RWPE2 (cell line): ENCODE results near the gene NALCN.

Experiments
- ATAC-seq: fragments of 200-7000 bp; cut with Tn5 transposase; 3 replicates; pipeline ENCODE4 v1.9.1; 2021; ENCODE audit warnings: low read depth
- DNase-seq: peaks from one replicate; pipeline ENCODE4 v3.0.0-alpha.2; 2020; ENCODE audit warnings: low spot score
- H3K27ac ChIP-seq: fragments of 450-650 bp; 2 replicates; pipeline ENCODE4 v1.5.1; 2017; ENCODE audit warnings: mild to moderate bottlenecking; ENCODE audit not compliant: poor library complexity, severe bottlenecking
- H3K27me3 ChIP-seq: fragments of 250-450 bp; sonication (Bioruptor Pico); 2 replicates; pipeline ENCODE4 v1.5.1; 2021; ENCODE audit warnings: mild to moderate bottlenecking, moderate library complexity; ENCODE audit not compliant: insufficient read depth, poor library complexity, severe bottlenecking
- H3K36me3 ChIP-seq: fragments of 250-450 bp; sonication (Bioruptor Pico); 2 replicates; pipeline ENCODE4 v1.5.1; 2020; ENCODE audit warnings: low read depth, mild to moderate bottlenecking, moderate library complexity
- H3K4me1 ChIP-seq: fragments of 250-450 bp; sonication (Bioruptor Pico); 2 replicates; pipeline ENCODE4 v1.5.1; 2021; ENCODE audit warnings: mild to moderate bottlenecking, moderate library complexity; ENCODE audit not compliant: insufficient read depth, poor library complexity, severe bottlenecking
- H3K4me3 ChIP-seq: fragments of 250-450 bp; sonication (Bioruptor Pico); 2 replicates; pipeline ENCODE4 v1.5.1; 2021; ENCODE audit warnings: mild to moderate bottlenecking, moderate library complexity; ENCODE audit not compliant: severe bottlenecking
- H3K9me3 ChIP-seq: fragments of 250-450 bp; sonication (Bioruptor Pico); 2 replicates; pipeline ENCODE4 v1.5.1; 2021; ENCODE audit warnings: mild to moderate bottlenecking, moderate library complexity; ENCODE audit not compliant: severe bottlenecking
- TF ChIP-seq, protein P1 (sequence below): fragments of 450-650 bp; IDR thresholded peaks from one replicate; pipeline ENCODE4 v1.5.1; 2017; ENCODE audit warnings: mild to moderate bottlenecking, moderate library complexity; ENCODE audit not compliant: poor library complexity, severe bottlenecking

Gene NALCN

DNA sequence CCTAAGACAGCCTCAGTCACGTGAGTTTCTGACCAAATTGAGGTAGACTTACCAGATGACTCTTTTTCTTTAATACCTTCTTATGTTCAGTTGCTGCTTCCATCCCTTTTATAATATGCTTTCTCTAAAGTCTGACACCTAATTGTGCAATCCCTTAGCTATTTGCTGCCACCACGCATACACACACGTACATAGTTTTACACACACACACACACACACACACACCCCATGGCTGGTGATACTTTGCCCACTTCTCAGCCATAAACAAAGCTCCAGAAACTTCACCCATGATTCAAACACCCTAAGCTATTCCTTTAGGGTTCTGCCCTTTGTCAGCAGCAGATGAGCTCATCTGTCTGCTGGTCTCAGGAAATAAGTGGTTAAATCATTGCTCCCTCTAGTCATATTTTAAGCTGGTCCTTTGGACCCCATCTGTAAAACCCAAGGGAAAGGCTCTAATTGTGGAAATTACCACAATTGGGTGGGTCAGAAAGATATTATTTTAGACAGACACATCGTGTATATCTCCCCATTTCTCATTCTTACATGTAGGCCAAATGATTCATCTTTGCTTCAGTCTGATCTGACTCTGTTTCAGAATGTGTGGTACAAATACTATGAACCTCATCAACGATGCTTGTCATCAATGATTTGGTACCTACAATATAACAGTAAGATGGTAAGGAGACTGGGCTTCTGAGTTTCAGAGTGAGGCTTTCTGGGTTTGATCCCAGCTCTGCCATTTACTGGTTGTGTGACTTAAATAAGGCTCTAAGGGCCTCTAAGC, 69.2 kb downstream of the NALCN start:
- ATAC-seq, result no peak
- H3K36me3 ChIP-seq, result no peaks in the 10 kb centered on the region
- no peak overlapping the region for H3K4me3 ChIP-seq
- H3K9me3 ChIP-seq, result no peaks in the 10 kb centered on the region
- no peak overlapping the region for H3K27ac ChIP-seq
- H3K27me3 ChIP-seq, result no peaks in the 10 kb centered on the region
- no peaks in the 10 kb centered on the region for H3K4me1 ChIP-seq
- TF ChIP-seq, protein P1, sequence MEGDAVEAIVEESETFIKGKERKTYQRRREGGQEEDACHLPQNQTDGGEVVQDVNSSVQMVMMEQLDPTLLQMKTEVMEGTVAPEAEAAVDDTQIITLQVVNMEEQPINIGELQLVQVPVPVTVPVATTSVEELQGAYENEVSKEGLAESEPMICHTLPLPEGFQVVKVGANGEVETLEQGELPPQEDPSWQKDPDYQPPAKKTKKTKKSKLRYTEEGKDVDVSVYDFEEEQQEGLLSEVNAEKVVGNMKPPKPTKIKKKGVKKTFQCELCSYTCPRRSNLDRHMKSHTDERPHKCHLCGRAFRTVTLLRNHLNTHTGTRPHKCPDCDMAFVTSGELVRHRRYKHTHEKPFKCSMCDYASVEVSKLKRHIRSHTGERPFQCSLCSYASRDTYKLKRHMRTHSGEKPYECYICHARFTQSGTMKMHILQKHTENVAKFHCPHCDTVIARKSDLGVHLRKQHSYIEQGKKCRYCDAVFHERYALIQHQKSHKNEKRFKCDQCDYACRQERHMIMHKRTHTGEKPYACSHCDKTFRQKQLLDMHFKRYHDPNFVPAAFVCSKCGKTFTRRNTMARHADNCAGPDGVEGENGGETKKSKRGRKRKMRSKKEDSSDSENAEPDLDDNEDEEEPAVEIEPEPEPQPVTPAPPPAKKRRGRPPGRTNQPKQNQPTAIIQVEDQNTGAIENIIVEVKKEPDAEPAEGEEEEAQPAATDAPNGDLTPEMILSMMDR, result no peak
- no peak for DNase-seq

DNA sequence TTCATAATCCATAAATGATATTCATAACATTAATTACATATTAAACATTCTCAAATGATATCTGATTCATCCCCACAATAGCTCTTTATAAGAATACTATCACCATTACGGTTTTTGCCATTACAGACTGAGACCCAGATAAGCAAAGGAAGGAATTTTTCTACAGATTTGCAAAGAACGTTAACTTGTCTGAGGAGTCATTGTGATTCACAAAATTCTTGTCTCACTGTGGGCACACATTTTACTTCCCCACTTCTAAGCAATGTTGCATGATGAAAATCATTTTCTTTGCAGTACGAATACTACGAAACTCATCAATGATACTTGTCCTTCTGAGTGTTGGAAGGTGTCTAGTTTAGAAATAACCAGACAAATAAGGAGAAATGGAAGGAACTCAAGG, 70.1 kb downstream of the NALCN start:
- no peak for ATAC-seq

DNA sequence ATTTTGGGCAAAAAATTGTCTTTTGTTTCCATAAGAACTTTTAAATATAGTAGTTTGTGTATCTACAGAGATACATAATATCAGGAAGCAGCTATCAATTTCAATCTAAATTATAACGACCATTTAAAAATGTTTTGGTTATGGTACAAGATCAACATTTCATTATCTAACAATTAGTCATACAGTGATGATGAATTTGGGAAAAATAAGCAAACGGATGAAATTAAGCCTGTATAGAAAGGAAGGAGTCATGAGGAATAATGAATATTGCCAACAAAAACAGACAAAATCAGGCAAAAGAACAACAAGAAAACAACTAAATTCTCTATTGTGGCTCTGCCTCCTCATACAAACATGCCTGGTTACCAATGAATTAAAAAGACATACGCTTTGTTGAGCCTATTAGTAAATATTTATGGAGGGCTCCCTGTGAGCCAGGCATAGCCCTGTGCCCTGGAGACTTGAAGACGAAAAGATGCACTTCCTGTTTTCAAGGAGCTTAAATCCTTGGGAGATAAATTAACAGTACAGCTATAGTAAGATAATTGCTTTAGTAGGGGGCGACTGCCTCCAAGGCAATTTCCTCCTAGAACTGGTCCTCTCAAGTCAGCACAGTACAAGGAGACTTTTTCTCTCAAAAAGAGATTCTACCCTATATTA, 73.0 kb downstream of the NALCN start:
- H3K36me3 ChIP-seq, result no peaks in the 10 kb centered on the region
- TF ChIP-seq, protein P1, result no peak
- no peak overlapping the region for H3K4me3 ChIP-seq
- no peak for ATAC-seq
- H3K27me3 ChIP-seq, result no peaks in the 10 kb centered on the region
- no peaks in the 10 kb centered on the region for H3K4me1 ChIP-seq
- no peak for DNase-seq
- H3K27ac ChIP-seq, result no peak overlapping the region
- H3K9me3 ChIP-seq, result no peaks in the 10 kb centered on the region

More for the DNA sequence above, 70.1 kb downstream of the NALCN start:
- no peak for DNase-seq
- Histone ChIP-seq H3K36me3 (no peaks in the 10 kb centered on the region), H3K4me3 (no peak overlapping the region), H3K27me3 (no peaks in the 10 kb centered on the region), H3K27ac (no peak overlapping the region), H3K4me1 (no peaks in the 10 kb centered on the region), H3K9me3 (no peaks in the 10 kb centered on the region)
- TF ChIP-seq, protein P1, result no peak

DNA sequence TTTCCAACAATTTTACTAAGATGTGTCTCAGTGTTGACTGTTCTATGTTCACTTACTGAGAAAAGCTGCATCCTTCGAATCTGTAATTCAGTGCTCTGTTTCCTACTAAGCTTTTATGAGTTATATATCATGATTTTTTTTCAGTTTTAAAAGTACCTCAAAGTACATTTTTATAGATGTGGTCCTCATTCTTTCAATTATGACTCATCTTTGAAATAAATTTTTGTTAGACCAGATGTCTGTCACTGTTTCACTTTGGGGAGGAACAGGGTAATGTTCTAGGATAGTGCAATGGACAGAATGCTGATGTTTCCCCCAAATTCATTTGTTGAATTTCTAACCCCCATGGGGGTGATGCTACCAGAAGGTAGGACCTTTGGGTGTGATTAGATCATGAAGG, 74.8 kb downstream of the NALCN start:
- no peaks in the 10 kb centered on the region for H3K9me3 ChIP-seq
- no peak overlapping the region for H3K27ac ChIP-seq
- H3K4me1 ChIP-seq, result no peaks in the 10 kb centered on the region
- TF ChIP-seq, protein P1, result no peak
- ATAC-seq, result no peak
- DNase-seq, result no peak
- no peaks in the 10 kb centered on the region for H3K27me3 ChIP-seq
- H3K4me3 ChIP-seq, result no peak overlapping the region
- no peaks in the 10 kb centered on the region for H3K36me3 ChIP-seq

DNA sequence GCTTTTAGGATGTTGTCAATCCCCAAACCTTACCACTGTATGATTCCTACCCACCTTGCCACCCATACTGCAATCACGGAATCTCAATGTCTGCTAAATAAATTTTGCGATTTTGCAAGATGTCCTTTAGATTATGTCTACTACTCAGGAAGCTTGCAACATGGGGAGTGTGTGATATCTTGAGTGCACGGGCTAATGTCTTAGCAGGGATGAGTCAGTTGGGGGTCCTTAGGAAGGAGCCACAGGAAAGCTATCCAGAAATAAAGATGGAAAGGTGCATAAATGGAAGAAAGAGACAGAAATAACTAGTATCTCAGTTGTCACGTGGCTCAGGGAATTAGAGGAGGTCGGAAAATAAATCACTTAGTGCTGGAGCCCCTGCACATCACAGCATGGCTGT, 77.1 kb downstream of the NALCN start:
- no peak overlapping the region for H3K27ac ChIP-seq
- H3K4me3 ChIP-seq, result no peak overlapping the region
- ATAC-seq (no peak), DNase-seq (no peak)
- no peaks in the 10 kb centered on the region for H3K9me3 ChIP-seq
- H3K36me3 ChIP-seq, result no peaks in the 10 kb centered on the region
- no peaks in the 10 kb centered on the region for H3K27me3 ChIP-seq
- TF ChIP-seq, protein P1, result no peak
- H3K4me1 ChIP-seq, result no peaks in the 10 kb centered on the region
